IPS-NIHi7 (cell line): Measurements from ENCODE around the gene KBTBD13.
A peak's percentile ranks its signal among the peaks of the same experiment; 100 is the strongest.
"Not testable (repeated sequence)": the region's sequence is repeated elsewhere in the genome, so short reads cannot be mapped to it uniquely, and the experiment has no call there.

ENCODE experiments used
- DNase-seq: peaks from one replicate; pipeline ENCODE4 v3.0.0; 2012; ENCODE audit warnings: mixed read lengths; ENCODE audit errors: extremely low spot score

The KBTBD13 gene

GRCh38 chr15:65088643-65089021 is 12.1 kb downstream of the KBTBD13 start:
- DNase-seq = no peak

- no peak for DNase-seq
Observed at GRCh38 chr15:65089206-65089824, 12.8 kb downstream of the KBTBD13 start.

- DNase-seq = no peak
Observed at GRCh38 chr15:65091946-65092770, 15.6 kb downstream of the KBTBD13 start.

GRCh38 chr15:65092911-65093792 is 16.6 kb downstream of the KBTBD13 start:
- no peak for DNase-seq

- DNase-seq = not testable (repeated sequence)
Observed at GRCh38 chr15:65093793-65094170, 17.2 kb downstream of the KBTBD13 start.

- no peak for DNase-seq
Observed at GRCh38 chr15:65094294-65094995, 17.9 kb downstream of the KBTBD13 start.

GRCh38 chr15:65095011-65095746 is 18.6 kb downstream of the KBTBD13 start:
- no peak for DNase-seq

GRCh38 chr15:65095747-65096104 is 19.2 kb downstream of the KBTBD13 start:
- DNase-seq = no peak

- no peak for DNase-seq
Observed at GRCh38 chr15:65096481-65097385, 20.2 kb downstream of the KBTBD13 start.

- no peak for DNase-seq
Observed at GRCh38 chr15:65097651-65098263, 21.2 kb downstream of the KBTBD13 start.

GRCh38 chr15:65099336-65099735 is 22.8 kb downstream of the KBTBD13 start:
- no peak for DNase-seq

GRCh38 chr15:65099801-65100200 is 23.3 kb downstream of the KBTBD13 start:
- DNase-seq = not testable (repeated sequence)

GRCh38 chr15:65100442-65100841 is 23.9 kb downstream of the KBTBD13 start:
- DNase-seq = no peak

GRCh38 chr15:65101411-65101890 is 24.9 kb downstream of the KBTBD13 start:
- DNase-seq = peak; percentile 88

- DNase-seq = peak; percentile 72
Observed at GRCh38 chr15:65101891-65102708, 25.6 kb downstream of the KBTBD13 start.

- no peak for DNase-seq
Observed at GRCh38 chr15:65102912-65103311, 26.4 kb downstream of the KBTBD13 start.

GRCh38 chr15:65105038-65105437 is 28.5 kb downstream of the KBTBD13 start:
- no peak for DNase-seq

- DNase-seq = no peak
Observed at GRCh38 chr15:65106011-65106590, 29.6 kb downstream of the KBTBD13 start.
